ENCODE results near the gene INSIG2.

INSIG2 gene

GRCh38 chr2:118150294-118150693, 62.0 kb downstream of the INSIG2 start:
- no peak for TF ChIP-seq CEBPB (IDR thresholded peaks at IDR 0.05)
- TF ChIP-seq TEAD4 (IDR thresholded peaks at IDR 0.05): no peak

DNA sequence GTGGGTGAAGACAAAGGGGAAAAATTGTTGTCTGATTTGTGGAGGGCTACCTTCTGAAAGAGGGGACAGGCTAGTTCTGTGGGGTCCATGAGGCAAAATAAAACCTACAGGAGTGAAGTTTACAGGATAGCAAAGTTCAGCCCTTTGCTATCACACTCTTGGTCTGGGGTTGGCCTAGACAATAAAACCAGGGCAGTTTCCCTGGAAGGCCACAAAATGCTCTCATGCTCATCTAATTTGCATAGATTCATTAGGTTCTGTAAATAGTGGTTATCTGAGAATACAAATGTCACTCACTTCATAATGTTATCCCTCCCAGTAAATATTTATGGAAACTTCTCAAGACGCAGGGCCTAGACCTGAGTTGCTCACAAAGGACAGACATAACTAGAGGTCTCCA, 63.6 kb downstream of the INSIG2 start:
- TF ChIP-seq CREB1 (IDR thresholded peaks at IDR 0.05; ENCODE audit: low read depth) (no peak), TCF12 (IDR thresholded peaks at IDR 0.05; ENCODE audit: low read depth) (no peak), FOXM1 (IDR thresholded peaks at IDR 0.05; ENCODE audit: borderline replicate concordance, low read depth) (no peak), MAX (IDR thresholded peaks at IDR 0.05) (no peak), NFIC (IDR thresholded peaks at IDR 0.05) (no peak), RAD21 (IDR thresholded peaks at IDR 0.05; ENCODE audit: low read depth) (no peak), CEBPB (IDR thresholded peaks at IDR 0.05) (no peak), TAF1 (IDR thresholded peaks at IDR 0.05; ENCODE audit: low read depth) (no peak), YY1 (IDR thresholded peaks at IDR 0.05; ENCODE audit: low read depth) (no peak), TEAD4 (IDR thresholded peaks at IDR 0.05) (no peak)

- TF ChIP-seq TCF12 (IDR thresholded peaks at IDR 0.05; ENCODE audit: low read depth) (no peak), TEAD4 (IDR thresholded peaks at IDR 0.05) (no peak), TAF1 (IDR thresholded peaks at IDR 0.05; ENCODE audit: low read depth) (no peak)
- TF ChIP-seq, protein P1, sequence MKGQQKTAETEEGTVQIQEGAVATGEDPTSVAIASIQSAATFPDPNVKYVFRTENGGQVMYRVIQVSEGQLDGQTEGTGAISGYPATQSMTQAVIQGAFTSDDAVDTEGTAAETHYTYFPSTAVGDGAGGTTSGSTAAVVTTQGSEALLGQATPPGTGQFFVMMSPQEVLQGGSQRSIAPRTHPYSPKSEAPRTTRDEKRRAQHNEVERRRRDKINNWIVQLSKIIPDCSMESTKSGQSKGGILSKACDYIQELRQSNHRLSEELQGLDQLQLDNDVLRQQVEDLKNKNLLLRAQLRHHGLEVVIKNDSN (IDR thresholded peaks at IDR 0.05): no peak
Observed at GRCh38 chr2:118153433-118153832, 65.2 kb downstream of the INSIG2 start.

DNA sequence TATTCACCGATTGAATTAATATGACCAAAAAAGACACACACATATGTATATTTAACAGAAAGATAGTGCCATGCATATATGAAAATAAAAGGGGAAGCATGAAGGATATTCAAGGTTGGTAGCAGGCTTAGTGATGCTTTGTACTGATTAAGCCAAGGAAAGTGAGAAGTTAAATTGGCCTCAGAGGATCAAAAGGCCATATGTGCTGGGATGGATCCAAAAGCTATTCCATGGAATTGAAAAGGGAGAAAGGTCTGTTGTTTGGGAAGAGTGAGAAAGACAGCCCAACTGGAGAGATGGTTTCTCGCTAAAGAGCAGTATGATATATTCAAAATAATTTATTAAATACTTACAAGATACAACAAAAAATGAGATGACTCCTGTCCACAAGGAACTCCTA, 65.9 kb downstream of the INSIG2 start:
- TF ChIP-seq MAX (IDR thresholded peaks at IDR 0.05): no peak
- TF ChIP-seq ZBTB7A (IDR thresholded peaks at IDR 0.05; ENCODE audit: low read depth): no peak
- TF ChIP-seq CREB1 (IDR thresholded peaks at IDR 0.05; ENCODE audit: low read depth): no peak
- no peak for TF ChIP-seq EGR1 (IDR thresholded peaks at IDR 0.05)
- TF ChIP-seq, protein P2, sequence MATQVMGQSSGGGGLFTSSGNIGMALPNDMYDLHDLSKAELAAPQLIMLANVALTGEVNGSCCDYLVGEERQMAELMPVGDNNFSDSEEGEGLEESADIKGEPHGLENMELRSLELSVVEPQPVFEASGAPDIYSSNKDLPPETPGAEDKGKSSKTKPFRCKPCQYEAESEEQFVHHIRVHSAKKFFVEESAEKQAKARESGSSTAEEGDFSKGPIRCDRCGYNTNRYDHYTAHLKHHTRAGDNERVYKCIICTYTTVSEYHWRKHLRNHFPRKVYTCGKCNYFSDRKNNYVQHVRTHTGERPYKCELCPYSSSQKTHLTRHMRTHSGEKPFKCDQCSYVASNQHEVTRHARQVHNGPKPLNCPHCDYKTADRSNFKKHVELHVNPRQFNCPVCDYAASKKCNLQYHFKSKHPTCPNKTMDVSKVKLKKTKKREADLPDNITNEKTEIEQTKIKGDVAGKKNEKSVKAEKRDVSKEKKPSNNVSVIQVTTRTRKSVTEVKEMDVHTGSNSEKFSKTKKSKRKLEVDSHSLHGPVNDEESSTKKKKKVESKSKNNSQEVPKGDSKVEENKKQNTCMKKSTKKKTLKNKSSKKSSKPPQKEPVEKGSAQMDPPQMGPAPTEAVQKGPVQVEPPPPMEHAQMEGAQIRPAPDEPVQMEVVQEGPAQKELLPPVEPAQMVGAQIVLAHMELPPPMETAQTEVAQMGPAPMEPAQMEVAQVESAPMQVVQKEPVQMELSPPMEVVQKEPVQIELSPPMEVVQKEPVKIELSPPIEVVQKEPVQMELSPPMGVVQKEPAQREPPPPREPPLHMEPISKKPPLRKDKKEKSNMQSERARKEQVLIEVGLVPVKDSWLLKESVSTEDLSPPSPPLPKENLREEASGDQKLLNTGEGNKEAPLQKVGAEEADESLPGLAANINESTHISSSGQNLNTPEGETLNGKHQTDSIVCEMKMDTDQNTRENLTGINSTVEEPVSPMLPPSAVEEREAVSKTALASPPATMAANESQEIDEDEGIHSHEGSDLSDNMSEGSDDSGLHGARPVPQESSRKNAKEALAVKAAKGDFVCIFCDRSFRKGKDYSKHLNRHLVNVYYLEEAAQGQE (IDR thresholded peaks at IDR 0.05; ENCODE audit: low read depth): no peak
- no peak for TF ChIP-seq TCF12 (IDR thresholded peaks at IDR 0.05; ENCODE audit: low read depth)
- TF ChIP-seq TAF1 (IDR thresholded peaks at IDR 0.05; ENCODE audit: low read depth): no peak
- TF ChIP-seq CEBPB (IDR thresholded peaks at IDR 0.05): no peak
- TF ChIP-seq, protein P1 (IDR thresholded peaks at IDR 0.05): no peak
- no peak for TF ChIP-seq TEAD4 (IDR thresholded peaks at IDR 0.05)
- no peak for TF ChIP-seq EP300 (IDR thresholded peaks at IDR 0.05; ENCODE audit: borderline replicate concordance)
- no peak for TF ChIP-seq NFIC (IDR thresholded peaks at IDR 0.05)
- no peak for TF ChIP-seq YY1 (IDR thresholded peaks at IDR 0.05; ENCODE audit: low read depth)
- TF ChIP-seq FOXM1 (IDR thresholded peaks at IDR 0.05; ENCODE audit: borderline replicate concordance, low read depth): no peak
- TF ChIP-seq RAD21 (IDR thresholded peaks at IDR 0.05; ENCODE audit: low read depth): no peak

All from Ishikawa (cell line).